ENCODE results near the gene IQSEC2. TPM values are rescaled to one million over a fixed set of nuclear protein-coding genes. Genes with fewer than 3 reads are reported as not detected.

Gene IQSEC2
- total RNA-seq, 1 experiment from 2014 or later: 48.2 TPM

DNA sequence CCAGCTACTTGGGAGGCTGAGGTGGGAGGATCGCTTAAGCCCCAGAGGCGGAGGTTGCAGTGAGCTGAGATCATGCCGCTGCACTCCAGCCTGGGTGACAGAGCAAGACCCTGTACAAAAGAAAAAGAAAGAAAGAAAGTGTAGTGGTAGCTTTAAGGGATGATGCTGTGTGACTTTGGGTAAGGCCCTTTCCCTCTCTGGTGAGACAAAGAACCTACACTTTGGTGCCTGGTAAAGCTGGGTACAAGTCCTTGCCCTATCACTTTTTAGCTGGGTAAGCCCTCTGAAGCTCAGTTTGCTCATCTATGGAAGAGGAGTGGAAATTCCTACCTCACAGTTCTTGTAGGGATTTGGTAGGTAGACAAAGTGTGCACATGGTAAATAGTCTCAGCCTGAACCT lies 1.7 kb upstream of the IQSEC2 start (continued):
- TF ChIP-seq, protein P1, sequence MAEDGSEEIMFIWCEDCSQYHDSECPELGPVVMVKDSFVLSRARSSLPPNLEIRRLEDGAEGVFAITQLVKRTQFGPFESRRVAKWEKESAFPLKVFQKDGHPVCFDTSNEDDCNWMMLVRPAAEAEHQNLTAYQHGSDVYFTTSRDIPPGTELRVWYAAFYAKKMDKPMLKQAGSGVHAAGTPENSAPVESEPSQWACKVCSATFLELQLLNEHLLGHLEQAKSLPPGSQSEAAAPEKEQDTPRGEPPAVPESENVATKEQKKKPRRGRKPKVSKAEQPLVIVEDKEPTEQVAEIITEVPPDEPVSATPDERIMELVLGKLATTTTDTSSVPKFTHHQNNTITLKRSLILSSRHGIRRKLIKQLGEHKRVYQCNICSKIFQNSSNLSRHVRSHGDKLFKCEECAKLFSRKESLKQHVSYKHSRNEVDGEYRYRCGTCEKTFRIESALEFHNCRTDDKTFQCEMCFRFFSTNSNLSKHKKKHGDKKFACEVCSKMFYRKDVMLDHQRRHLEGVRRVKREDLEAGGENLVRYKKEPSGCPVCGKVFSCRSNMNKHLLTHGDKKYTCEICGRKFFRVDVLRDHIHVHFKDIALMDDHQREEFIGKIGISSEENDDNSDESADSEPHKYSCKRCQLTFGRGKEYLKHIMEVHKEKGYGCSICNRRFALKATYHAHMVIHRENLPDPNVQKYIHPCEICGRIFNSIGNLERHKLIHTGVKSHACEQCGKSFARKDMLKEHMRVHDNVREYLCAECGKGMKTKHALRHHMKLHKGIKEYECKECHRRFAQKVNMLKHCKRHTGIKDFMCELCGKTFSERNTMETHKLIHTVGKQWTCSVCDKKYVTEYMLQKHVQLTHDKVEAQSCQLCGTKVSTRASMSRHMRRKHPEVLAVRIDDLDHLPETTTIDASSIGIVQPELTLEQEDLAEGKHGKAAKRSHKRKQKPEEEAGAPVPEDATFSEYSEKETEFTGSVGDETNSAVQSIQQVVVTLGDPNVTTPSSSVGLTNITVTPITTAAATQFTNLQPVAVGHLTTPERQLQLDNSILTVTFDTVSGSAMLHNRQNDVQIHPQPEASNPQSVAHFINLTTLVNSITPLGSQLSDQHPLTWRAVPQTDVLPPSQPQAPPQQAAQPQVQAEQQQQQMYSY (CRISPR knock-in tag; IDR thresholded peaks at IDR 0.05): no peak
- no peak for TF ChIP-seq RORB (CRISPR knock-in tag; IDR thresholded peaks at IDR 0.05)

DNA sequence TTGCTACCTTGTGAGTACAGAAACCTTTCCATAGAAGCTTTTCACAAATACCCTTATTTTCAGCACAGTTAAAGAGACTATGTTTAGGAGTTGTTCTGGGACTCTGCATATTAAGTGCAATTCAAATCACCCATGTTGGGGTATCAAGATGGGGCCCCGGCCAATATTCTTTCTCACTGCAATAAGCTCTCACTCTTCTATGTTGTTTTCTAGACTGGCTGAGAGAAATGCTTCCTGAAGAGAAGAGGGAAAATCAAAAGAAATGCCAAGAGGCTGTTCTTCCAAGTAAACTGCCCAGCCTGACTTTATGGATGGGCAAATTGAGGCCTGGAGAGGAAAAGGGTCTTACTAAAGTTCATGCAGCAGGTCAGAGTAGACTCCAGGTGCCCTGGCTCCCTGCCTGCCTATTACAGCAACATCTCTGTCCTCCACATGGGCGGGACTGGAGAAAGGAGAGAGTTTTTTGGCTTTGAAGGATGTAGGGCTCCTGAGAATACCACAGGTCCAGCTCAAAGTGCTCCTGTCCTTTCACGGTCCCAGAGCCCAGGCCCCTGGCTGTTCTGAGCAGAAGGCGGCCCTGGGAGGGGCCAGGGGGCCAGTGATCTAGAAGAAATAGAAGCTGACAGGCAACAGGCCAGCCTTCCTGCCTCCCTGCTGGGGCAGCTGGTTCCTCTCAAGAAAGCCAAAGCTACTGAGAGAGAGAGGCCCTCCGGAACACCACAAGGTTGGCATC lies 745 bp upstream of the IQSEC2 start:
- ChIA-PET POLR2A (interaction anchor here (1.0 kb wide), 1 partner anchor 57 kb away, joined by 3 read pairs; the partner anchor contains the start of gene KDM5C), CTCF (interaction anchor here (0.8 to 5.4 kb wide), 7 partner anchors 12 to 209 kb away, joined by 4 to 40 read pairs (median 9); no protein-coding TSS in a partner anchor)
- DNase-seq (ENCODE audit: low spot score) (no peak), ATAC-seq (no peak)
- Mint-ChIP-seq H3K9me3 (no peaks in the 10 kb centered on the region), H3K4me3 (no peak overlapping the region), H3K27me3 (ENCODE audit: low read depth) (no peaks in the 10 kb centered on the region), H3K36me3 (no peaks in the 10 kb centered on the region), H3K4me1 (peaks cover 23% of the 10 kb centered on the region), H3K27ac (0 out of 2 replicates have a peak overlapping the region, but pooled peaks have one; percentile 41)
- TF ChIP-seq ATF1 (CRISPR knock-in tag; IDR thresholded peaks at IDR 0.05) (no peak), RORB (CRISPR knock-in tag; IDR thresholded peaks at IDR 0.05) (no peak), ZNF121 (CRISPR knock-in tag; IDR thresholded peaks at IDR 0.05) (no peak), GRHL2 (CRISPR knock-in tag; IDR thresholded peaks at IDR 0.05; ENCODE audit: insufficient replicate concordance, severe bottlenecking) (no peak), ELF4 (CRISPR knock-in tag; IDR thresholded peaks at IDR 0.05; ENCODE audit: low read depth) (no peak), CBFB (CRISPR knock-in tag; IDR thresholded peaks at IDR 0.05; ENCODE audit: low read depth) (no peak), GTF2I (CRISPR knock-in tag; conservative IDR thresholded peaks at IDR 0.05) (no peak), CREB1 (CRISPR knock-in tag; IDR thresholded peaks at IDR 0.05) (no peak), ZNF423 (CRISPR knock-in tag; IDR thresholded peaks at IDR 0.05) (no peak), TP53 (CRISPR knock-in tag; IDR thresholded peaks at IDR 0.05) (no peak)
- TF ChIP-seq, protein P2, sequence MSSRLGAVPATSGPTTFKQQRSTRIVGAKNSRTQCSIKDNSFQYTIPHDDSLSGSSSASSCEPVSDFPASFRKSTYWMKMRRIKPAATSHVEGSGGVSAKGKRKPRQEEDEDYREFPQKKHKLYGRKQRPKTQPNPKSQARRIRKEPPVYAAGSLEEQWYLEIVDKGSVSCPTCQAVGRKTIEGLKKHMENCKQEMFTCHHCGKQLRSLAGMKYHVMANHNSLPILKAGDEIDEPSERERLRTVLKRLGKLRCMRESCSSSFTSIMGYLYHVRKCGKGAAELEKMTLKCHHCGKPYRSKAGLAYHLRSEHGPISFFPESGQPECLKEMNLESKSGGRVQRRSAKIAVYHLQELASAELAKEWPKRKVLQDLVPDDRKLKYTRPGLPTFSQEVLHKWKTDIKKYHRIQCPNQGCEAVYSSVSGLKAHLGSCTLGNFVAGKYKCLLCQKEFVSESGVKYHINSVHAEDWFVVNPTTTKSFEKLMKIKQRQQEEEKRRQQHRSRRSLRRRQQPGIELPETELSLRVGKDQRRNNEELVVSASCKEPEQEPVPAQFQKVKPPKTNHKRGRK (CRISPR knock-in tag; IDR thresholded peaks at IDR 0.05; ENCODE audit: borderline replicate concordance): no peak
- TF ChIP-seq, protein P3, sequence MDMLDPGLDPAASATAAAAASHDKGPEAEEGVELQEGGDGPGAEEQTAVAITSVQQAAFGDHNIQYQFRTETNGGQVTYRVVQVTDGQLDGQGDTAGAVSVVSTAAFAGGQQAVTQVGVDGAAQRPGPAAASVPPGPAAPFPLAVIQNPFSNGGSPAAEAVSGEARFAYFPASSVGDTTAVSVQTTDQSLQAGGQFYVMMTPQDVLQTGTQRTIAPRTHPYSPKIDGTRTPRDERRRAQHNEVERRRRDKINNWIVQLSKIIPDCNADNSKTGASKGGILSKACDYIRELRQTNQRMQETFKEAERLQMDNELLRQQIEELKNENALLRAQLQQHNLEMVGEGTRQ (CRISPR knock-in tag; IDR thresholded peaks at IDR 0.05): no peak
- TF ChIP-seq, protein P4, sequence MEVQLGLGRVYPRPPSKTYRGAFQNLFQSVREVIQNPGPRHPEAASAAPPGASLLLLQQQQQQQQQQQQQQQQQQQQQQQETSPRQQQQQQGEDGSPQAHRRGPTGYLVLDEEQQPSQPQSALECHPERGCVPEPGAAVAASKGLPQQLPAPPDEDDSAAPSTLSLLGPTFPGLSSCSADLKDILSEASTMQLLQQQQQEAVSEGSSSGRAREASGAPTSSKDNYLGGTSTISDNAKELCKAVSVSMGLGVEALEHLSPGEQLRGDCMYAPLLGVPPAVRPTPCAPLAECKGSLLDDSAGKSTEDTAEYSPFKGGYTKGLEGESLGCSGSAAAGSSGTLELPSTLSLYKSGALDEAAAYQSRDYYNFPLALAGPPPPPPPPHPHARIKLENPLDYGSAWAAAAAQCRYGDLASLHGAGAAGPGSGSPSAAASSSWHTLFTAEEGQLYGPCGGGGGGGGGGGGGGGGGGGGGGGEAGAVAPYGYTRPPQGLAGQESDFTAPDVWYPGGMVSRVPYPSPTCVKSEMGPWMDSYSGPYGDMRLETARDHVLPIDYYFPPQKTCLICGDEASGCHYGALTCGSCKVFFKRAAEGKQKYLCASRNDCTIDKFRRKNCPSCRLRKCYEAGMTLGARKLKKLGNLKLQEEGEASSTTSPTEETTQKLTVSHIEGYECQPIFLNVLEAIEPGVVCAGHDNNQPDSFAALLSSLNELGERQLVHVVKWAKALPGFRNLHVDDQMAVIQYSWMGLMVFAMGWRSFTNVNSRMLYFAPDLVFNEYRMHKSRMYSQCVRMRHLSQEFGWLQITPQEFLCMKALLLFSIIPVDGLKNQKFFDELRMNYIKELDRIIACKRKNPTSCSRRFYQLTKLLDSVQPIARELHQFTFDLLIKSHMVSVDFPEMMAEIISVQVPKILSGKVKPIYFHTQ (CRISPR knock-in tag; IDR thresholded peaks at IDR 0.05): no peak
